ENCODE data around the gene PLEK.

The PLEK gene

GRCh38 chr2:68383778-68384177 is 18.7 kb downstream of the PLEK start:
- no peaks in the 10 kb centered on the region for H3K4me1 ChIP-seq (ENCODE audit: control insufficient read depth, insufficient read depth, low read length)
- WGBS, 2 experiments, result 92 to 94% methylated on average over 3 of the region's 3 CpGs
- H3K27ac ChIP-seq (ENCODE audit: insufficient read depth, low read depth, low read length, poor library complexity, severe bottlenecking), result no peak overlapping the region
- H3K9me3 ChIP-seq (ENCODE audit: control insufficient read depth, low read length), result no peaks in the 10 kb centered on the region
- H3K4me3 ChIP-seq (ENCODE audit: insufficient read depth, low read depth, low read length), result no peak overlapping the region
- H3K36me3 ChIP-seq (ENCODE audit: control insufficient read depth, insufficient read depth, low read length), result no peaks in the 10 kb centered on the region
- no peaks in the 10 kb centered on the region for H3K27me3 ChIP-seq (ENCODE audit: control insufficient read depth, insufficient read depth, low read length, poor library complexity, severe bottlenecking)

GRCh38 chr2:68384485-68385107 is 19.5 kb downstream of the PLEK start:
- WGBS, 2 experiments, result 75 to 76% methylated on average over 5 of the region's 5 CpGs
- H3K27ac ChIP-seq (ENCODE audit: insufficient read depth, low read depth, low read length, poor library complexity, severe bottlenecking), result no peak overlapping the region
- H3K4me3 ChIP-seq (ENCODE audit: insufficient read depth, low read depth, low read length), result no peak overlapping the region
- H3K27me3 ChIP-seq (ENCODE audit: control insufficient read depth, insufficient read depth, low read length, poor library complexity, severe bottlenecking), result no peaks in the 10 kb centered on the region
- no peaks in the 10 kb centered on the region for H3K36me3 ChIP-seq (ENCODE audit: control insufficient read depth, insufficient read depth, low read length)
- no peaks in the 10 kb centered on the region for H3K9me3 ChIP-seq (ENCODE audit: control insufficient read depth, low read length)
- no peaks in the 10 kb centered on the region for H3K4me1 ChIP-seq (ENCODE audit: control insufficient read depth, insufficient read depth, low read length)

DNA sequence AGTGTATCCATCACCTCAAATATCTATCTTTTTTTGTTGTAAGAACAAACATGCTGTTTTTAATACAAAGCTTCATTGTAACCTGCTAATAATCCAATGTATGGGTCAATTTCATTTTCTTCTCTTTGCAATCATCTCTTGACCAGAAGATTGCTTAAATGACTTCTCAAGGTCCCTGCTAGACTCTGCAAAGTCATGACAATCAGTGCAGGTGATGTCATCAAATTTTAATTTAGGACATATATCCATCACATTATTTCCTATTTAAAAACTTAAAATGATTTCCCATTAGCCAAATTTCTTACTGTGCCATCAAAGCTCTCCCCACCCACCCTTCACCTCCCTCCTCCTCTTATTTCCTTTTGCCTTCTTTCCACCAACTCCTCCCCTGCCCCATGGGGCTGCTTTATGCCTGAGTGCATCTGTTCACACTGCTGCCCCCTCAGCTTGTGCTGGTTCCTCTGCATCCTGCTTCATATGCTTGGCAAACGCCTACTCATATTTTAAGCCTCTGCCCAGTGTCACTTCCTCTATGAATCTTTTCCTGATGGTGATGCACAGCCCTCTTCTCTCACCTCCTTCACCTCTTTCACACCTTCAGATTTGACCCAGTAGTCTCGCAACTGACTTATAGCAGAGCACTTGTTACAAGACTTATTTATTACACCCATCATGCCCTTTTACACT is 20.3 kb downstream of the PLEK start:
- Histone ChIP-seq H3K4me1 (ENCODE audit: control insufficient read depth, insufficient read depth, low read length) (no peaks in the 10 kb centered on the region), H3K27ac (ENCODE audit: insufficient read depth, low read depth, low read length, poor library complexity, severe bottlenecking) (no peak overlapping the region), H3K36me3 (ENCODE audit: control insufficient read depth, insufficient read depth, low read length) (no peaks in the 10 kb centered on the region), H3K4me3 (ENCODE audit: insufficient read depth, low read depth, low read length) (no peak overlapping the region), H3K27me3 (ENCODE audit: control insufficient read depth, insufficient read depth, low read length, poor library complexity, severe bottlenecking) (no peaks in the 10 kb centered on the region), H3K9me3 (ENCODE audit: control insufficient read depth, low read length) (no peaks in the 10 kb centered on the region)
- 69 to 74% methylated on average over 2 of the region's 2 CpGs for WGBS, 2 experiments

GRCh38 chr2:68385907-68386287 is 20.8 kb downstream of the PLEK start:
- WGBS, 2 experiments, result 67 to 100% methylated on average over 1 of the region's 1 CpG
- Histone ChIP-seq H3K36me3 (ENCODE audit: control insufficient read depth, insufficient read depth, low read length) (no peaks in the 10 kb centered on the region), H3K27me3 (ENCODE audit: control insufficient read depth, insufficient read depth, low read length, poor library complexity, severe bottlenecking) (no peaks in the 10 kb centered on the region), H3K4me1 (ENCODE audit: control insufficient read depth, insufficient read depth, low read length) (no peaks in the 10 kb centered on the region), H3K9me3 (ENCODE audit: control insufficient read depth, low read length) (no peaks in the 10 kb centered on the region), H3K27ac (ENCODE audit: insufficient read depth, low read depth, low read length, poor library complexity, severe bottlenecking) (no peak overlapping the region), H3K4me3 (ENCODE audit: insufficient read depth, low read depth, low read length) (no peak overlapping the region)

GRCh38 chr2:68386365-68386764 is 21.3 kb downstream of the PLEK start:
- no peaks in the 10 kb centered on the region for H3K36me3 ChIP-seq (ENCODE audit: control insufficient read depth, insufficient read depth, low read length)
- WGBS, 2 experiments, result 89 to 90% methylated on average over 5 of the region's 5 CpGs
- no peaks in the 10 kb centered on the region for H3K9me3 ChIP-seq (ENCODE audit: control insufficient read depth, low read length)
- H3K27ac ChIP-seq (ENCODE audit: insufficient read depth, low read depth, low read length, poor library complexity, severe bottlenecking), result no peak overlapping the region
- no peaks in the 10 kb centered on the region for H3K4me1 ChIP-seq (ENCODE audit: control insufficient read depth, insufficient read depth, low read length)
- no peak overlapping the region for H3K4me3 ChIP-seq (ENCODE audit: insufficient read depth, low read depth, low read length)
- no peaks in the 10 kb centered on the region for H3K27me3 ChIP-seq (ENCODE audit: control insufficient read depth, insufficient read depth, low read length, poor library complexity, severe bottlenecking)

GRCh38 chr2:68387408-68388350 is 22.6 kb downstream of the PLEK start:
- Histone ChIP-seq H3K36me3 (ENCODE audit: control insufficient read depth, insufficient read depth, low read length) (no peaks in the 10 kb centered on the region), H3K27me3 (ENCODE audit: control insufficient read depth, insufficient read depth, low read length, poor library complexity, severe bottlenecking) (no peaks in the 10 kb centered on the region), H3K9me3 (ENCODE audit: control insufficient read depth, low read length) (no peaks in the 10 kb centered on the region), H3K27ac (ENCODE audit: insufficient read depth, low read depth, low read length, poor library complexity, severe bottlenecking) (no peak overlapping the region), H3K4me3 (ENCODE audit: insufficient read depth, low read depth, low read length) (no peak overlapping the region), H3K4me1 (ENCODE audit: control insufficient read depth, insufficient read depth, low read length) (no peaks in the 10 kb centered on the region)
- WGBS, 2 experiments, result 80 to 84% methylated on average over 4 to 5 of the region's 5 CpGs

DNA sequence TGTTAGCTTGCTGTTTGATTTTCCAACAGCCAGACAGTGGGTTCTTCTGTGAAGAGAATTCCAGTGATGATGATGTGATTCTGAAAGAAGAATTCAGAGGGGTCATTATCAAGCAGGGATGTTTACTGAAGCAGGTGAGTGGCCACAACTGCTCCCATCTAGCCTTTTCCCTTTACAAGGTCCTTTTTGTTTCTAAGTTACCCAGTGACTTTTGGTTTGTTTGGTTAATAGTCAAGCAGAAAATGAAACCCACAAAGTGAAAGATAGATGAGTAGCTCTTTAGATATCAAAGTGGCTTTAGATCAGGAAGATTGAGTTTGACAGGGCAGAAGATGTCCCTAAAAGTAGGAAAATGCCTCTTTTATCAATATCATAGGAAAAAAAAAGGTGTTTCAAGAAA is 23.3 kb downstream of the PLEK start:
- no peaks in the 10 kb centered on the region for H3K4me1 ChIP-seq (ENCODE audit: control insufficient read depth, insufficient read depth, low read length)
- H3K27me3 ChIP-seq (ENCODE audit: control insufficient read depth, insufficient read depth, low read length, poor library complexity, severe bottlenecking), result no peaks in the 10 kb centered on the region
- H3K27ac ChIP-seq (ENCODE audit: insufficient read depth, low read depth, low read length, poor library complexity, severe bottlenecking), result no peak overlapping the region
- no peak overlapping the region for H3K4me3 ChIP-seq (ENCODE audit: insufficient read depth, low read depth, low read length)
- no peaks in the 10 kb centered on the region for H3K36me3 ChIP-seq (ENCODE audit: control insufficient read depth, insufficient read depth, low read length)
- no peaks in the 10 kb centered on the region for H3K9me3 ChIP-seq (ENCODE audit: control insufficient read depth, low read length)

DNA sequence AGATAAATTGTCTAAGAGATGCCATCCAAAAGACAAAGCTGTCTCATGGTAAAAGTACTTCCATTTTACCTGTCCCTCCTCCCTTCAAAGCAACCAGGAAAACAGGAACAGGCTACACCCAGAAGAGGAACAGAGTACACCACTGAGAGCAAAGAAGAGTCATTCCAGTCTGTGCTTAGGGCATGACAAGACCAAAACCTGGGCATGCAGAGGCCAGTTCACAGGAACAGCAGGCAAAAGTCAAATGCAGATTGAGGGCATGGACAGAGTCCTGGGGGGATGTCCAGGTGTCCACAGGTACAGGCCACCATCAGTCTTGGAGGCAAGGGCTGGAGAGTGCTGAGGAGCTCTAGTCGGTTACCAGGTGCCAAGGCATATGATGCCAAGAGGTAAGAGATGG is 23.7 kb downstream of the PLEK start:
- Histone ChIP-seq H3K4me1 (ENCODE audit: control insufficient read depth, insufficient read depth, low read length) (no peaks in the 10 kb centered on the region), H3K9me3 (ENCODE audit: control insufficient read depth, low read length) (no peaks in the 10 kb centered on the region), H3K27ac (ENCODE audit: insufficient read depth, low read depth, low read length, poor library complexity, severe bottlenecking) (no peak overlapping the region), H3K36me3 (ENCODE audit: control insufficient read depth, insufficient read depth, low read length) (no peaks in the 10 kb centered on the region), H3K27me3 (ENCODE audit: control insufficient read depth, insufficient read depth, low read length, poor library complexity, severe bottlenecking) (no peaks in the 10 kb centered on the region), H3K4me3 (ENCODE audit: insufficient read depth, low read depth, low read length) (no peak overlapping the region)
- WGBS, 2 experiments, result 88 to 93% methylated on average over 1 of the region's 1 CpG

GRCh38 chr2:68390114-68390513 is 25.0 kb downstream of the PLEK start:
- no peaks in the 10 kb centered on the region for H3K9me3 ChIP-seq (ENCODE audit: control insufficient read depth, low read length)
- no peak overlapping the region for H3K27ac ChIP-seq (ENCODE audit: insufficient read depth, low read depth, low read length, poor library complexity, severe bottlenecking)
- 89 to 93% methylated on average over 2 of the region's 2 CpGs for WGBS, 2 experiments
- H3K4me1 ChIP-seq (ENCODE audit: control insufficient read depth, insufficient read depth, low read length), result no peaks in the 10 kb centered on the region
- H3K27me3 ChIP-seq (ENCODE audit: control insufficient read depth, insufficient read depth, low read length, poor library complexity, severe bottlenecking), result no peaks in the 10 kb centered on the region
- no peaks in the 10 kb centered on the region for H3K36me3 ChIP-seq (ENCODE audit: control insufficient read depth, insufficient read depth, low read length)
- H3K4me3 ChIP-seq (ENCODE audit: insufficient read depth, low read depth, low read length), result no peak overlapping the region

GRCh38 chr2:68390586-68390985 is 25.5 kb downstream of the PLEK start:
- H3K4me1 ChIP-seq (ENCODE audit: control insufficient read depth, insufficient read depth, low read length), result no peaks in the 10 kb centered on the region
- no peak overlapping the region for H3K4me3 ChIP-seq (ENCODE audit: insufficient read depth, low read depth, low read length)
- H3K27me3 ChIP-seq (ENCODE audit: control insufficient read depth, insufficient read depth, low read length, poor library complexity, severe bottlenecking), result no peaks in the 10 kb centered on the region
- no peaks in the 10 kb centered on the region for H3K9me3 ChIP-seq (ENCODE audit: control insufficient read depth, low read length)
- no peaks in the 10 kb centered on the region for H3K36me3 ChIP-seq (ENCODE audit: control insufficient read depth, insufficient read depth, low read length)
- no peak overlapping the region for H3K27ac ChIP-seq (ENCODE audit: insufficient read depth, low read depth, low read length, poor library complexity, severe bottlenecking)

All from ectodermal cell (in vitro differentiated cells).